MM.1S (cell line): ENCODE measurements around the gene CAND2.

ENCODE experiments used
- DNase-seq: peaks from one replicate; pipeline ENCODE4 v3.0.0-alpha.2; 2015
- H2AFZ ChIP-seq: fragments of 300-600 bp; sonication (generic); 2 replicates; pipeline ENCODE4 v1.6.0; 2016; ENCODE audit warnings: antibody characterized with exemption, low read length
- H3F3A ChIP-seq: fragments of 300-600 bp; sonication (generic); 2 replicates; pipeline ENCODE4 v1.6.1; 2016; ENCODE audit warnings: mild to moderate bottlenecking, antibody characterized with exemption, low read length, moderate library complexity, mixed read lengths; ENCODE audit not compliant: insufficient read depth
- H3K27ac ChIP-seq: fragments of 300-600 bp; sonication (generic); 2 replicates; pipeline ENCODE4 v1.5.1; 2016; ENCODE audit warnings: mild to moderate bottlenecking, low read length
- H3K27me3 ChIP-seq: fragments of 300-600 bp; sonication (generic); replicated peaks from 2 replicates; pipeline ENCODE4 v1.6.0; 2016; ENCODE audit warnings: low read length; ENCODE audit not compliant: insufficient read depth
- H3K36me3 ChIP-seq: fragments of 300-600 bp; sonication (generic); replicated peaks from 2 replicates; pipeline ENCODE4 v1.6.1; 2016; ENCODE audit warnings: mild to moderate bottlenecking, low read length, mixed read lengths; ENCODE audit not compliant: insufficient read depth
- H3K4me1 ChIP-seq: fragments of 300-600 bp; sonication (generic); 2 replicates; pipeline ENCODE4 v1.6.1; 2016; ENCODE audit warnings: low read length, mixed read lengths
- H3K4me2 ChIP-seq: fragments of 300-600 bp; sonication (generic); 2 replicates; pipeline ENCODE4 v1.6.0; 2016; ENCODE audit warnings: low read depth, low read length
- H3K4me3 ChIP-seq: fragments of 300-600 bp; sonication (generic); 2 replicates; pipeline ENCODE4 v1.5.1; 2016; ENCODE audit warnings: low read length, mixed read lengths
- H3K79me2 ChIP-seq: fragments of 300-600 bp; sonication (generic); 2 replicates; pipeline ENCODE4 v1.6.1; 2016; ENCODE audit warnings: mixed run types, low read length, mixed read lengths
- H3K9ac ChIP-seq: fragments of 300-600 bp; sonication (generic); 2 replicates; pipeline ENCODE4 v1.6.1; 2016; ENCODE audit warnings: low read length, mixed read lengths
- H3K9me2 ChIP-seq: fragments of 300-600 bp; sonication (generic); replicated peaks from 2 replicates; pipeline ENCODE4 v1.6.1; 2016; ENCODE audit warnings: mild to moderate bottlenecking, low read length, mixed read lengths; ENCODE audit not compliant: insufficient read depth
- H3K9me3 ChIP-seq: fragments of 300-600 bp; sonication (generic); replicated peaks from 2 replicates; pipeline ENCODE4 v1.6.1; 2016; ENCODE audit warnings: mild to moderate bottlenecking, low read length, mixed read lengths; ENCODE audit not compliant: insufficient read depth
- H4K20me1 ChIP-seq: fragments of 300-600 bp; sonication (generic); 2 replicates; pipeline ENCODE4 v1.6.1; 2016; ENCODE audit warnings: mild to moderate bottlenecking, low read length, moderate library complexity, mixed read lengths; ENCODE audit not compliant: insufficient read depth
- EZH2 ChIP-seq: fragments of 300-600 bp; sonication (generic); optimal IDR thresholded peaks from 2 replicates; pipeline ENCODE3; 2017; ENCODE audit warnings: low read depth, mild to moderate bottlenecking, antibody characterized with exemption, low read length, mixed read lengths
- EZH2phosphoT487 ChIP-seq: fragments of 300-600 bp; sonication (generic); IDR thresholded peaks from 2 replicates; pipeline ENCODE4 v1.6.1; 2018; ENCODE audit warnings: antibody characterized with exemption, low read length
- TF ChIP-seq, protein P1 (sequence below): fragments of 300-600 bp; sonication (generic); IDR thresholded peaks from 2 replicates; pipeline ENCODE4 v1.5.1; 2016; ENCODE audit warnings: antibody characterized with exemption, low read length, mixed read lengths

Gene CAND2

DNA sequence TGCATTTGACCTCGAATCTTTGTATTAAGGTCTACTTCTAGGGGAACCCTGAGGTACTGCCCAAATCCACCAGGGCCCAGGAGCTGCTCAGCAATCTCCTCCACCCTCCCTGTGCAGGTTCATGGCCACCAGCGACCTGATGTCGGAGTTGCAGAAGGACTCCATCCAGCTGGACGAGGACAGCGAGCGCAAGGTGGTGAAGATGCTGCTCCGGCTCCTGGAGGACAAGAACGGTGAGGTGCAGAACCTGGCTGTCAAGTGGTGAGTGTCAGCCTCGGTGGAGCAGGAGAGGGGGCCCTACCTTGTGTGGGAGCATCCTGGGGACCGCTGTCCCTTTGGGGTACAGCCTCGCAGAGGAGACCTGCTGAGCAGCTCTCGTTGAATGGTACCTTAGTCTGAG, 6.9 kb downstream of the CAND2 start:
- Histone ChIP-seq H3K9ac (no peak overlapping the region), H3K79me2 (no peaks in the 10 kb centered on the region), H3K4me2 (no peak overlapping the region), H3K4me3 (no peak overlapping the region), H3K9me2 (no peaks in the 10 kb centered on the region), H3K9me3 (no peaks in the 10 kb centered on the region), H3K4me1 (no peaks in the 10 kb centered on the region), H3K36me3 (no peaks in the 10 kb centered on the region), H3K27ac (no peak overlapping the region), H2AFZ (no peak overlapping the region), H3K27me3 (no peaks in the 10 kb centered on the region), H4K20me1 (no peaks in the 10 kb centered on the region), H3F3A (no peaks in the 10 kb centered on the region)
- TF ChIP-seq EZH2 = no peak
- no peak for TF ChIP-seq EZH2phosphoT487
- TF ChIP-seq, protein P1, sequence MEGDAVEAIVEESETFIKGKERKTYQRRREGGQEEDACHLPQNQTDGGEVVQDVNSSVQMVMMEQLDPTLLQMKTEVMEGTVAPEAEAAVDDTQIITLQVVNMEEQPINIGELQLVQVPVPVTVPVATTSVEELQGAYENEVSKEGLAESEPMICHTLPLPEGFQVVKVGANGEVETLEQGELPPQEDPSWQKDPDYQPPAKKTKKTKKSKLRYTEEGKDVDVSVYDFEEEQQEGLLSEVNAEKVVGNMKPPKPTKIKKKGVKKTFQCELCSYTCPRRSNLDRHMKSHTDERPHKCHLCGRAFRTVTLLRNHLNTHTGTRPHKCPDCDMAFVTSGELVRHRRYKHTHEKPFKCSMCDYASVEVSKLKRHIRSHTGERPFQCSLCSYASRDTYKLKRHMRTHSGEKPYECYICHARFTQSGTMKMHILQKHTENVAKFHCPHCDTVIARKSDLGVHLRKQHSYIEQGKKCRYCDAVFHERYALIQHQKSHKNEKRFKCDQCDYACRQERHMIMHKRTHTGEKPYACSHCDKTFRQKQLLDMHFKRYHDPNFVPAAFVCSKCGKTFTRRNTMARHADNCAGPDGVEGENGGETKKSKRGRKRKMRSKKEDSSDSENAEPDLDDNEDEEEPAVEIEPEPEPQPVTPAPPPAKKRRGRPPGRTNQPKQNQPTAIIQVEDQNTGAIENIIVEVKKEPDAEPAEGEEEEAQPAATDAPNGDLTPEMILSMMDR = no peak
- DNase-seq = no peak

DNA sequence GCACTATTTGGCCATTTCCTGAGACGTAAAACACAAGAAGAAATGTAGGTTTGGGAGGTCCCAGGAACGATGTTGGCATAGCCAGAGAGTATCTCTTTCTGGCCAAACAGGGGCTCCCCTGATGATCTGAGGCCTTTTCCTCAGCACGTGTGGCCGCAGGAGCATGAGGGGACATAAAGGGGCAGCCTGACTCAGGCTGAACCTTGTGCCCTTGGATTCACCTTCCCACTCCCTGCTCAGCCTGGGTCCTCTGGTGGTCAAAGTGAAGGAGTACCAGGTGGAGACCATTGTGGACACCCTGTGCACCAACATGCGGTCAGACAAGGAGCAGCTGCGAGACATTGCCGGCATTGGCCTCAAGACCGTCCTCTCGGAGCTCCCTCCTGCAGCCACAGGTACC, 10.6 kb downstream of the CAND2 start:
- DNase-seq = no peak

DNA sequence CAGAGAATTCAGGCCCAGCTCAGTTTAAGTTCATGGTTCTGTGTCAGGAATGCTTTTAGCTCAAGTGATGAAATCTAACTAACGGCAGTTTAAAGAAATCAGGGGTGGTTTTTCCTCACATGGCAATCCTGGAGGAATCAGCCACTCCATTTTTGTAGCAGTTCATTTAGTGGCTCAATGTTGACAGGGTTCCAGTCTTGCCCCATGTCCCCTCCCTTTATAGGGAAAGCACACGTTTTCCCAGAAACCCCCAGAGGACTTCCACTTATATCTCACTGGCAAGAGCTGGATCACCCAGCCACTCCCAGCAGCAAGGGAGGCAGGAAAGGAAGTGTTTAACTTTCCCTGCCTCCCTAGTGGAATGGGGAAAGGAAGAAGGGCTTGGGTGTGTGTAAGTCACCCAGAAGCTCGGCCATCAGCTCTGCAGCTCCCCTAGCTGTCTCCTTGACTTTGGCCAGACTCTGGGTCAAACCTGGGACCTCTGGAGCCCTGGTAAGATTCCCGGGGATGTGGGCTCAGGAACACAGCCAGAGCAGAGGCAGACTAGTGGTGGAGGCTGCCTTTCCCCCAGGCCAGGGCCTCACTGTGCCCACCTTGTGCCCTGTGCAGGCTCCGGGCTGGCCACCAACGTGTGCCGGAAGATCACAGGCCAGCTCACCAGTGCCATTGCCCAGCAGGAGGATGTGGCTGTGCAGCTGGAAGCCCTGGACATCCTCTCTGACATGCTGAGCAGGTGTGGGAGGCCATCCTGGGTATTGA, 11.3 kb downstream of the CAND2 start:
- Histone ChIP-seq H3K36me3 (no peaks in the 10 kb centered on the region), H4K20me1 (no peaks in the 10 kb centered on the region), H3K4me2 (no peak overlapping the region), H3K9me2 (no peaks in the 10 kb centered on the region), H3K9ac (no peak overlapping the region), H3K9me3 (no peaks in the 10 kb centered on the region), H3K27me3 (no peaks in the 10 kb centered on the region), H3K4me1 (no peaks in the 10 kb centered on the region), H3K4me3 (no peak overlapping the region), H3K79me2 (no peaks in the 10 kb centered on the region), H2AFZ (no peak overlapping the region), H3K27ac (no peak overlapping the region), H3F3A (no peaks in the 10 kb centered on the region)
- DNase-seq = no peak
- TF ChIP-seq, protein P1 = no peak
- TF ChIP-seq EZH2phosphoT487 (no peak), EZH2 (no peak)

More for the DNA sequence above, 10.6 kb downstream of the CAND2 start:
- Histone ChIP-seq H3K4me1 (no peaks in the 10 kb centered on the region), H3K36me3 (no peaks in the 10 kb centered on the region), H3K9me2 (no peaks in the 10 kb centered on the region), H3K4me3 (no peak overlapping the region), H3K79me2 (no peaks in the 10 kb centered on the region), H3K27ac (no peak overlapping the region), H3K9ac (no peak overlapping the region), H2AFZ (no peak overlapping the region), H4K20me1 (no peaks in the 10 kb centered on the region), H3K9me3 (no peaks in the 10 kb centered on the region), H3K27me3 (no peaks in the 10 kb centered on the region), H3K4me2 (no peak overlapping the region), H3F3A (no peaks in the 10 kb centered on the region)
- no peak for TF ChIP-seq EZH2phosphoT487
- TF ChIP-seq, protein P1 = no peak
- no peak for TF ChIP-seq EZH2
